HG03175 (cell line): ENCODE data around the gene RABGAP1.
A peak's percentile ranks its signal among the peaks of the same experiment; 100 is the strongest.
"Not testable (repeated sequence)": the region's sequence is repeated elsewhere in the genome, so short reads cannot be mapped to it uniquely, and the experiment has no call there.

Experiments
- ATAC-seq: cut with Tn5 transposase; IDR thresholded peaks from one replicate; pipeline ENCODE4 v1.9.1; 2021; ENCODE audit warnings: mild to moderate bottlenecking, moderate library complexity; ENCODE audit not compliant: unreplicated experiment

The RABGAP1 gene

GRCh38 chr9:122940749-122941581 is at the start of gene RABGAP1:
RABGAP1 (plus strand) TSS chr9:122941020; CDS start chr9:122957060, 16,040 bp downstream.
- peak; percentile 98 for ATAC-seq

- ATAC-seq, result no peak
These were observed 42.9 kb upstream of the RABGAP1 start for GRCh38 chr9:122897969-122898368.

GRCh38 chr9:122900791-122901190 is 40.0 kb upstream of the RABGAP1 start:
- no peak for ATAC-seq

GRCh38 chr9:122904466-122904822 is 36.4 kb upstream of the RABGAP1 start:
- peak; percentile 22 for ATAC-seq

- peak; percentile 86 for ATAC-seq
These were observed 35.8 kb upstream of the RABGAP1 start, which contains the start of gene RC3H2 for GRCh38 chr9:122904823-122905710. RC3H2 (minus strand) TSS chr9:122905359; CDS start chr9:122897509, 7,850 bp downstream.

GRCh38 chr9:122906122-122906521 is 34.7 kb upstream of the RABGAP1 start:
- ATAC-seq, result not testable (repeated sequence)

GRCh38 chr9:122912671-122912963 is 28.2 kb upstream of the RABGAP1 start:
- ATAC-seq, result no peak

GRCh38 chr9:122912964-122913673 is 27.7 kb upstream of the RABGAP1 start, which contains the start of gene ZBTB6:
ZBTB6 (minus strand) TSS chr9:122913323; CDS start chr9:122912072, 1,251 bp downstream.
- peak; percentile 99 for ATAC-seq

- no peak for ATAC-seq
These were observed 22.5 kb upstream of the RABGAP1 start for GRCh38 chr9:122918310-122918709.

GRCh38 chr9:122922713-122923112 is 18.1 kb upstream of the RABGAP1 start:
- no peak for ATAC-seq

- no peak for ATAC-seq
These were observed 16.9 kb upstream of the RABGAP1 start for GRCh38 chr9:122923947-122924346.

GRCh38 chr9:122929796-122930354 is 10.9 kb upstream of the RABGAP1 start:
- ATAC-seq, result no peak

- no peak for ATAC-seq
These were observed 10.1 kb upstream of the RABGAP1 start for GRCh38 chr9:122930541-122931225.

- ATAC-seq, result peak; percentile 96
These were observed 9.3 kb upstream of the RABGAP1 start, which contains the start of gene ZBTB26 for GRCh38 chr9:122931226-122932121. ZBTB26 (minus strand) TSS chr9:122931512; CDS start chr9:122919934, 11,578 bp downstream.

GRCh38 chr9:122936464-122936863 is 4.4 kb upstream of the RABGAP1 start:
- no peak for ATAC-seq

GRCh38 chr9:122936883-122937282 is 3.9 kb upstream of the RABGAP1 start:
- ATAC-seq, result no peak

- ATAC-seq, result no peak
These were observed 1.2 kb upstream of the RABGAP1 start for GRCh38 chr9:122939601-122940000.

GRCh38 chr9:122940454-122940748 is 419 bp upstream of the RABGAP1 start:
- ATAC-seq, result no peak

- no peak for ATAC-seq
These were observed 888 bp downstream of the RABGAP1 start for GRCh38 chr9:122941582-122942234.
